Measurements from ENCODE around the gene TNFRSF8.

- TF ChIP-seq CTCF (IDR thresholded peaks at IDR 0.05) (no peak), POLR2A (IDR thresholded peaks at IDR 0.05) (no peak)
Observed at GRCh38 chr1:12026586-12026985, 36.5 kb upstream of the TNFRSF8 start.
